HG03280 (cell line): ENCODE results near the gene ASTN1.

ENCODE experiments used
- ATAC-seq: cut with Tn5 transposase; IDR thresholded peaks from one replicate; pipeline ENCODE4 v1.9.1; 2021; ENCODE audit warnings: mild to moderate bottlenecking, moderate library complexity; ENCODE audit not compliant: unreplicated experiment

Gene ASTN1

DNA sequence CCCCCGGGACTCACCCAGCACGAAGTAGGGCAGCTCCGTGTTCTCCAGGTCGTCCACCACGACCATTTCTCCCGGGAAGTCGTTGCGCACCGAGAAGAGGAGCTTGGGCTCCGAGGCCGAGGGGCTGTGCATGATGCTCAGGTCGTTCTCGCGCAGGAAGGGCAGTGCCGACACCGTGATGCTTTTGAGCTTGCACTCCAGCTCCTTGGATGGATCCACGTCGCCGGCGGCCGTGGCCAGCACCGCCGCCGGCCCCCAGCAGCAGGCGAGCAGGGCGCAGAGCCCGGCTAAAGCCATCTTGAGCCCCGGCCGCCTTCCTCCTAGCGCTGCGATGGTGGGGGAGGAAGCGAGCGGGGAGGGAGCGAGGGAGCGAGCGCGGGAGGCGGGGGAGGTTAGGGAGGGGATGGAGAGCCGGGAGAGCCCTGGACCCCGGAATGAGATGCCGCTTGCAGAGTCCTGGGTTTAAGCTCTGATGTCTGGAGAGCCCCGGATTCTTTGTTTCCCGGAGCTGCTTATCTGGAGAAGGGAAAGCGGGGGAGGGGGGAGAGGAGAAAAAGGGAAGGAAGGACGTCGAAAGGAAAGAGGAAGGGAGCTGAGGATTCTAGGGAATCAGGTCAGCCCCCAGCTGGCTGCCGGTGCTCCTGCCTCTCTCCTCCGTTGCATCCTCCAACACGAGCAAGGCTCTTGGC is at the start of gene ASTN1:
TSS of gene ASTN1 (minus strand) at position 333 of the 689 bp plus-strand sequence. CDS start at position 297, 36 bp downstream.
- no peak for ATAC-seq

- no peak for ATAC-seq
These were observed 46.7 kb upstream of the ASTN1 start for GRCh38 chr1:177211231-177211630.

- no peak for ATAC-seq
These were observed 45.6 kb upstream of the ASTN1 start for GRCh38 chr1:177210071-177210470.

DNA sequence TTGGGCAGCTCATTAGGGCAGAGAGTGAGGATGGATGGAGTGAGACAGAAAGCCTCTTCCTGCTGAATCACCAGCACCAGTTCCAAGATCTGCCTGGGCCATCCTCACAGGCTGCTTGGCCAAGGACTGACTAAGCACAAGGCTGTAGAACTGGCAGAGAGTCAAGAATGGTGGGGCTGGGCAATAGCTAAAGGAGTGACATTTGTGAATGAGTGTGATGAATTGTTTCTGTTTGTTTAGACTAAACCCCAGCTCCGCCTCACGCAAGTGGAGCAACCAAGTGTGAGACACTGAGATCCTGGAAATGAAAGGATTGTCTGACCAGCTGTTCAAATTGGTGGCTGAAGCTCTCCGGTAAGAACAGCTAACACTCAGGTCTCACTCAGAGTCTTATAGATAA is 44.8 kb upstream of the ASTN1 start:
- no peak for ATAC-seq

GRCh38 chr1:177208920-177209319 is 44.4 kb upstream of the ASTN1 start:
- no peak for ATAC-seq

GRCh38 chr1:177206831-177207355 is 42.4 kb upstream of the ASTN1 start:
- ATAC-seq = no peak

- ATAC-seq = no peak
These were observed 35.8 kb upstream of the ASTN1 start for GRCh38 chr1:177200290-177200689.

DNA sequence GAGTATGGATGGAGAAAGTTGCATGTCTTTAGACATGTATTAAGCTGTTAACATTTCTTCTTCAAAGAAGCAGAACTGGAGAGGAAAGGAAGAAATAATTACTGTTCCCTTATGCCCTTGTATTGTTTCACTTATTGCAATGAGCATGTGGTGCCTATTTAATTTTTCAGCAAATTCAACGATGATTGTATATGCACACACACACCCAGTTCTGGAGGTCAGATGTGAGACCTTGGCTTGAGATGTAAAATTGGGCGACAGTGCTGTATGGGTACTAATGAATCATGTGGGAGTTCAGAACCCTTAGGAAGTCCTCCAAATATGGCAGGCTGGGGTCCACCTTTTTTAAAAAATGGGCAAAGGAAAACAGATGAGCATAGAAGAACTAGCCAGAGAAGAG is 33.7 kb upstream of the ASTN1 start:
- ATAC-seq = no peak

DNA sequence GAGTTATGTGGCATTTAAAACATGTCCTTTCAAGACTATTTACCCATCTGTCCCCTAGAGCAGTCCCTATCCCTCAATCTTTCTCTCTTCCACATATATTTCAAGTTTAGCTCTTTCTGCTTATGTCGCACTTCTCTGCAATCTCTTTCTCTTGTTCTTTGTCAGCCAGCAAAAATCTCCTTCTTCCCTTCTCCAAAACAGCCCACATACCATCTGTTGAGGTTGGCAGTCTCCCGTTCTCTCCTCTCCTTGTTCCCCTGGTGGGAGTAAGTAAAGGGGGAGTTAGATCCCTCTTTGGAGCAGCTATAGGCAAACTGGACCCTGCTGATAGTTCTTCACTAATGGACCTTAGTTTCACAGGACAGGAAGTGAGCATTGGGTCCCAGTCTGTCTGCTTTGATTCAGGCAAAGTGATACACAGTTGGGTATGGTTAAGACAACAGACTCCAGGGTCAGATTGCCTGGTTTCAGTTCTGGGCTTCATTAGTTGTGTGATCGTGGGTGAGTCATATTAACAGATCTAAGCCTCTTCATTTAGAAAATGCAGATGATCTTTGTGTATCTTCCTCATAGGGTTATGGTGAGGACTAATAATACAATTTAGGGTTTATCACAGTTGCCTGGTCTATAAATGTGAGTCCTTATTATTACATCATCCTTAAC is 25.9 kb upstream of the ASTN1 start:
- no peak for ATAC-seq

GRCh38 chr1:177186639-177187038 is 22.1 kb upstream of the ASTN1 start:
- no peak for ATAC-seq

GRCh38 chr1:177185209-177185608 is 20.7 kb upstream of the ASTN1 start:
- no peak for ATAC-seq

GRCh38 chr1:177183836-177184235 is 19.3 kb upstream of the ASTN1 start:
- no peak for ATAC-seq

GRCh38 chr1:177181631-177182291 is 17.2 kb upstream of the ASTN1 start:
- ATAC-seq = peak; percentile 95

GRCh38 chr1:177181280-177181630 is 16.7 kb upstream of the ASTN1 start:
- ATAC-seq = no peak

DNA sequence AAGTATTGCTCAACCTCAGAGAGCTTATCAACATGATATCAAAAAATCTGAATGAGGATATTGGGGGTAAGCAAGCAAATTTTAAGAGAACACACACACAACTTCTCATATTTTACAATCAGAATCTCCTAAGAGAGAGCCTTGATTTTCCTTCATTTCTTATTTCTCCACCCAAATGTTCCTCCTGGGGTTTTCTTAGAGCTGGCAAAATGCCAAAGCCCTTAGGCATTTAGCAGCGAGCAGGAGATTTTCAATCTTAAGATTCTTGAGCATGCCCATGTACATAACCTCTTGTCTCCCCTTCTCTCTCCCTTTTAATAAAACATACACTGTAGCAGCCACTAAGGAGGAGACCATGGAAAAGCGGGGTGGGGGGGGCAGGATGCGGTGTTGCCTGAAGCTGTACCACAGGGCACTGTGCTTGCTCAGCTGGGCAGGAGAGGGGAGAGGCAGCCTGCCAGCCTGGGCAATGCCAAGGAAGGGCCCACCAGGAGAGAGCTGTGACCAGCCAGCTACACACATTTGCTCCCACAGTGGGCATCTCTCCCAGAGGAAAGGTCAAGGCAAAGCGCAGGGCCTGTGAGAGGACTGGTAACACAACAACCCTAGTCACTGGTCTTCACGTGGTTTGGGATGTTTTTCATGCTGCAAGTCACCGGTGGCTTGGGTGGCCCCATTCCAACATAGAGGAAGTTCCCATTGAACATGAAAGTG is 10.6 kb upstream of the ASTN1 start:
- no peak for ATAC-seq

GRCh38 chr1:177173976-177174375 is 9.5 kb upstream of the ASTN1 start:
- ATAC-seq = no peak

DNA sequence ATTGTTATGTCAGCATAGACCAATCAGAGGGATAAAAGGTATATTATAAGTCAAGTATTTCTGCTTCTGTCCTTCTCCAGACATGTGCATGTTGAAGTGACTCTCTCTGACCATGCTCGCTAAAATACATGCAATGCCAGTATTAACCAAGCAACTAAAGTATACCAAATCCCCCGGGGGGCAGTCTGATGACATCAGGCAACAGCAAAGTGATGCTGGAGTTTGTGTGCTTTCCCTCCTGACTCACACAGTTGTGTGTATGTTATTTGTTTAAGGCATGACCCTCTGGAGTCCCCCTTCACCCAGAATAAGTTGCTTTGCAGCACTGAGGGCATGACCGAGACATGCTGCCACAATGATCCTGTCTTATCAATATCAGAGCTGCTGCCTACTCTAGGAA is 8.4 kb upstream of the ASTN1 start:
- no peak for ATAC-seq

DNA sequence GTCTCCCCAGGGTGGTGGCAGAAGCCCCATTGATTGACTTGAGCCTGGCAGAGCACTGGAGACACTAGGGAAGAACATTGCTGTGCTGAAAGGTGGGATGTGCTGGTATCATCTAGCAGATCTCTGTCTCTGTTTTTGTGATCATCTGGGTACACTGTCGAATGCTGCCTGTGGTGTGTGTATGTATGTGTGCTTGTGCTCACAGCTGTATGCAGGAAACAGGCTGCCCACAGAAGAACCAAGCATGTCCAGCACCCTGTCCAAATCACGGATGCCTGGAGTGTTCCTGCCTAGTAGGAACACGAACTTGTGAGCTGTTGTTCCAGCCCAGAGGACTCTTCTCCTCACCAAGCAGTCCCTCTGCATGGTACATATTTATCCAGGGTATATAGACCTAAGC is 7.8 kb upstream of the ASTN1 start:
- no peak for ATAC-seq

- ATAC-seq = no peak
These were observed 7.1 kb upstream of the ASTN1 start for GRCh38 chr1:177171536-177172123.

GRCh38 chr1:177170756-177171535 is 6.4 kb upstream of the ASTN1 start, which contains the start of gene BRINP2:
BRINP2 (plus strand) TSS chr1:177170958; CDS start chr1:177229877, 58,919 bp downstream.
- peak; percentile 81 for ATAC-seq
